HCT116 (cell line): Measurements from ENCODE around the gene ERCC6. TPM values are rescaled to one million over a fixed set of nuclear protein-coding genes. Genes with fewer than 3 reads are reported as not detected.

Source experiments
- ATAC-seq: fragments of 200-7000 bp; cut with Tn5 transposase; 2 replicates; pipeline ENCODE4 v1.9.1; 2020; ENCODE audit warnings: mild to moderate bottlenecking, moderate library complexity
- BruUV-seq: library from RNA; stranded (reverse); fragments of 400-500 nt; replicated peaks from 2 replicates; lab custom pipeline; 2021; lab: Mats Ljungman, UMichigan
- CTCF ChIA-PET: fragments of 300-600 bp; sonication (Branson Sonifier 250); formaldehyde crosslinking; loops from one replicate; lab custom pipeline; 2021; ENCODE audit warnings: antibody characterized with exemption; lab: Charles Lee
- POLR2A ChIA-PET: fragments of 300-600, 350-600 bp; sonication (Branson Sonifier 250); formaldehyde crosslinking; loops from one replicate; lab custom pipeline; 2021; ENCODE audit warnings: antibody characterized with exemption; lab: Charles Lee
- RAD21 ChIA-PET, 2 experiments: fragments of 300-600 bp; sonication (Branson Sonifier 250); formaldehyde crosslinking; loops; one replicate each; lab custom pipeline; 2023; ENCODE audit warnings: low total read pairs in 2 of 2; ENCODE audit not compliant: uncharacterized antibody in 2 of 2, unreplicated experiment in 2 of 2, low non-redundant PET in 1 of 2; lab: Charles Lee
- DNase-seq: peaks from one replicate; pipeline ENCODE4 v3.0.0-alpha.2; 2010; ENCODE audit warnings: low read depth, low spot score
- H2AFZ ChIP-seq: fragments of 200-600 bp; shearing (Covaris generic), sonication (generic); 2 replicates; pipeline ENCODE4 v1.6.1; 2017; ENCODE audit warnings: low read depth, mixed run types, mixed read lengths, antibody characterized with exemption, low read length; ENCODE audit not compliant: poor library complexity, severe bottlenecking
- H3K27ac ChIP-seq: 2 replicates; pipeline ENCODE4 v1.5.1; 2012; ENCODE audit warnings: low read depth, low read length
- H3K27me3 ChIP-seq: fragments of 200-600 bp; sonication (generic); 2 replicates; pipeline ENCODE4 v1.6.1; 2016; ENCODE audit warnings: mixed run types, low read length, mixed read lengths; ENCODE audit not compliant: insufficient read depth
- H3K36me3 ChIP-seq, 2 experiments: fragments of 200-500 bp in 1 of 2; fragments of 200-600 bp in 1 of 2; sonication (Bioruptor generic) in 1 of 2; sonication (generic) in 1 of 2; 2 replicates each; pipeline versions ENCODE4 v1.5.1 to v1.6.1; 2014 to 2016; ENCODE audit warnings: low read length in 2 of 2, inconsistent platforms in 1 of 2, mixed read lengths in 1 of 2, mixed run types in 1 of 2; ENCODE audit not compliant: insufficient read depth in 2 of 2, control insufficient read depth in 1 of 2
- H3K4me1 ChIP-seq, 2 experiments: fragments of 200-600 bp in 1 of 2; sonication (generic) in 1 of 2; 2 replicates each; pipeline versions ENCODE4 v1.5.1 to v1.6.1; 2012 to 2017; ENCODE audit warnings: low read length in 2 of 2, inconsistent platforms in 1 of 2, mild to moderate bottlenecking in 1 of 2, mixed read lengths in 1 of 2, mixed run types in 1 of 2, moderate library complexity in 1 of 2; ENCODE audit not compliant: insufficient read depth in 2 of 2, control insufficient read depth in 1 of 2
- H3K4me2 ChIP-seq: fragments of 200-600 bp; sonication (generic); 2 replicates; pipeline ENCODE4 v1.6.1; 2017; ENCODE audit warnings: mixed run types, low read length, mixed read lengths
- H3K4me3 ChIP-seq, 2 experiments: fragments of 200-600 bp in 1 of 2; sonication (generic) in 1 of 2; replicated peaks in 1 of 2; 2 replicates each; pipeline ENCODE4 v1.5.1; 2011 to 2016; ENCODE audit warnings: low read length in 2 of 2, control low read depth in 1 of 2, low read depth in 1 of 2, mild to moderate bottlenecking in 1 of 2, mixed read lengths in 1 of 2, mixed run types in 1 of 2
- H3K79me2 ChIP-seq: fragments of 200-600 bp; sonication (generic); 2 replicates; pipeline ENCODE4 v1.6.1; 2017; ENCODE audit warnings: mild to moderate bottlenecking, mixed run types, low read length, moderate library complexity, mixed read lengths; ENCODE audit not compliant: insufficient read depth
- H3K9ac ChIP-seq: fragments of 200-600 bp; sonication (generic); 2 replicates; pipeline ENCODE4 v1.6.1; 2016; ENCODE audit warnings: low read length, mixed read lengths
- H3K9me2 ChIP-seq: fragments of 200-600 bp; sonication (generic), shearing (Covaris generic); 2 replicates; pipeline ENCODE4 v1.6.1; 2017; ENCODE audit warnings: mixed run types, mild to moderate bottlenecking, moderate library complexity; ENCODE audit not compliant: insufficient read depth
- H3K9me3 ChIP-seq, 2 experiments: fragments of 200-500 bp in 1 of 2; fragments of 200-600 bp in 1 of 2; sonication (Bioruptor generic) in 1 of 2; sonication (generic) in 1 of 2; 2 replicates each; pipeline ENCODE4 v1.6.1; 2014 to 2017; ENCODE audit warnings: low read length in 2 of 2, mixed read lengths in 2 of 2, inconsistent platforms in 1 of 2, low read depth in 1 of 2, mild to moderate bottlenecking in 1 of 2, mixed run types in 1 of 2, moderate library complexity in 1 of 2; ENCODE audit not compliant: control insufficient read depth in 1 of 2, insufficient read depth in 1 of 2
- H4K20me1 ChIP-seq: fragments of 200-600 bp; sonication (generic), shearing (Covaris generic); 2 replicates; pipeline ENCODE4 v1.6.1; 2017; ENCODE audit warnings: mixed run types, mild to moderate bottlenecking, moderate library complexity; ENCODE audit not compliant: insufficient read depth
- ATF3 ChIP-seq: IDR thresholded peaks from 2 replicates; pipeline ENCODE4 v1.6.1; 2012
- ELF1 ChIP-seq: IDR thresholded peaks from 2 replicates; pipeline ENCODE4 v1.6.1; 2012; ENCODE audit warnings: low read depth, borderline replicate concordance
- RAD21 ChIP-seq: IDR thresholded peaks from 2 replicates; pipeline ENCODE4 v1.6.1; 2012; ENCODE audit warnings: low read depth, mild to moderate bottlenecking
- SP1 ChIP-seq: IDR thresholded peaks from 2 replicates; pipeline ENCODE4 v1.6.1; 2012; ENCODE audit warnings: low read depth
- TCF7L2 ChIP-seq: IDR thresholded peaks from 2 replicates; pipeline ENCODE4 v1.7.0; 2011; ENCODE audit warnings: borderline replicate concordance, inconsistent platforms; ENCODE audit not compliant: insufficient read depth, insufficient read length; ENCODE audit errors: extremely low read depth
- ZNF274 ChIP-seq: fragments of 200-500 bp; sonication (Bioruptor generic); IDR thresholded peaks from 2 replicates; pipeline ENCODE4 v1.6.1; 2014; ENCODE audit warnings: mild to moderate bottlenecking, low read depth, low read length, inconsistent platforms
- intact Hi-C: fragments of 100-400 bp; cut with micrococcal nuclease; formaldehyde crosslinking; loops from 2 replicates; pipeline ENCODE4 v1.10.0; 2022
- total RNA-seq: library from RNA; stranded (reverse); gene quantifications from one replicate; pipeline ENCODE4 v1.2.1, GENCODE V29; 2021; ENCODE audit not compliant: unreplicated experiment

The ERCC6 gene
- total RNA-seq, 1 experiment from 2014 or later = 16.4 TPM

GRCh38 chr10:49499305-49499851, 39.5 kb downstream of the ERCC6 start:
- ChIA-PET POLR2A (no interaction called here), RAD21 (no interaction called here), CTCF (no interaction called here)
- BruUV-seq = no TSS peak
- no peak overlapping the region for H3K4me2 ChIP-seq
- H3K4me3 ChIP-seq = no peak overlapping the region
- H3K4me1 ChIP-seq = no peaks in the 10 kb centered on the region
- H3K27ac ChIP-seq = no peak overlapping the region
- no peak for ATAC-seq
- no peaks in the 10 kb centered on the region for H3K9me3 ChIP-seq
- H3K9me2 ChIP-seq = no peaks in the 10 kb centered on the region
- H3K36me3 ChIP-seq = no peaks in the 10 kb centered on the region
- no peak for DNase-seq
- no peak overlapping the region for H3K9ac ChIP-seq
- H2AFZ ChIP-seq = no peak overlapping the region
- intact Hi-C loops = no loop called here
- no peaks in the 10 kb centered on the region for H4K20me1 ChIP-seq
- H3K79me2 ChIP-seq = no peaks in the 10 kb centered on the region
- no peaks in the 10 kb centered on the region for H3K27me3 ChIP-seq
- TF ChIP-seq ATF3 = no peak

- no peaks in the 10 kb centered on the region for H3K4me1 ChIP-seq
- no peaks in the 10 kb centered on the region for H3K36me3 ChIP-seq
- no peaks in the 10 kb centered on the region for H4K20me1 ChIP-seq
- ATAC-seq = no peak
- no peaks in the 10 kb centered on the region for H3K79me2 ChIP-seq
- RAD21 ChIA-PET = no interaction called here
- CTCF ChIA-PET = no interaction called here
- no peak overlapping the region for H3K4me3 ChIP-seq
- H3K27ac ChIP-seq = no peak overlapping the region
- no peak for TF ChIP-seq TCF7L2
- TF ChIP-seq ELF1 = no peak
- TF ChIP-seq ZNF274 = no peak
- no peak for TF ChIP-seq SP1
- no peak for TF ChIP-seq RAD21
- TF ChIP-seq, all 23 proteins: peak for 0
- H2AFZ ChIP-seq = no peak overlapping the region
- intact Hi-C loops = no loop called here
- no peak for DNase-seq
- BruUV-seq = no TSS peak
- H3K4me2 ChIP-seq = no peak overlapping the region
- H3K27me3 ChIP-seq = no peaks in the 10 kb centered on the region
- H3K9ac ChIP-seq = no peak overlapping the region
- H3K9me2 ChIP-seq = no peaks in the 10 kb centered on the region
- H3K9me3 ChIP-seq = no peaks in the 10 kb centered on the region
- POLR2A ChIA-PET = no interaction called here
Measured at GRCh38 chr10:49498425-49498824, 40.5 kb downstream of the ERCC6 start.
